ENCODE data around the gene C1QTNF5. TPM values are rescaled to one million over a fixed set of nuclear protein-coding genes. Genes with fewer than 3 reads are reported as not detected.
A peak's percentile ranks its signal among the peaks of the same experiment; 100 is the strongest.

The C1QTNF5 gene
- total and polyA plus RNA-seq, 2 donors (not counting 1 experiment from before 2014, with no cell fraction given): not detected

DNA sequence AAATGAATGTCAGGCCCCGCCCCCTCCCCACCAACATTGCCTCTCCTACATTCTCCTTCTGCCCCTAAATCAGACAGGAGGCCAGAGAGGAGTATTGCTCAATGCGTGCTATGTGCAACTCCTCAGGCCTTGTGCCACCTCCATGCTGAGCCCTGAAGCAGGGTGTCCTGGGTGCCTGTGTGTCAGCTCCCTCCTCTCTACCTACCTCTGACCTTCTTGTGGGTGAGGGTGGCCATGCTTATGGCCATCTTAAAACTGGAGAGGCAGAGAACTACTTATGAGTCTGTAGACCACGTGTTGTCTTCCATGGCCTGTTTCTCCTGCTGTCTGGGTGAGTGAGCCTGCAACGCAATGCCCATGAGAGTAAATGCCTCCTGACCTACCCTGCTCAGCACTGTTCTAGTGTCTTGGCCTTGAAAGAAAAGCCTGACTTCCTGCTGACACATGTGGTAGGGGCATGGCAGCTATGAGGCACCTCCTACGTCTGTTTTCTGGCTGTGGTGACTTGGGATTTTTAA is 34.3 kb downstream of the C1QTNF5 start:
- peak overlapping the region; percentile 20 for H3K27ac Mint-ChIP-seq
- H3K27me3 ChIP-seq (replicated peaks in 1 of 4; ENCODE audit: control extremely low read depth in 1 of 4, control insufficient read depth in 3 of 4, insufficient read depth in 4 of 4, low read length in 3 of 4): no peaks in the 10 kb centered on the region
- TF ChIP-seq, protein P1, sequence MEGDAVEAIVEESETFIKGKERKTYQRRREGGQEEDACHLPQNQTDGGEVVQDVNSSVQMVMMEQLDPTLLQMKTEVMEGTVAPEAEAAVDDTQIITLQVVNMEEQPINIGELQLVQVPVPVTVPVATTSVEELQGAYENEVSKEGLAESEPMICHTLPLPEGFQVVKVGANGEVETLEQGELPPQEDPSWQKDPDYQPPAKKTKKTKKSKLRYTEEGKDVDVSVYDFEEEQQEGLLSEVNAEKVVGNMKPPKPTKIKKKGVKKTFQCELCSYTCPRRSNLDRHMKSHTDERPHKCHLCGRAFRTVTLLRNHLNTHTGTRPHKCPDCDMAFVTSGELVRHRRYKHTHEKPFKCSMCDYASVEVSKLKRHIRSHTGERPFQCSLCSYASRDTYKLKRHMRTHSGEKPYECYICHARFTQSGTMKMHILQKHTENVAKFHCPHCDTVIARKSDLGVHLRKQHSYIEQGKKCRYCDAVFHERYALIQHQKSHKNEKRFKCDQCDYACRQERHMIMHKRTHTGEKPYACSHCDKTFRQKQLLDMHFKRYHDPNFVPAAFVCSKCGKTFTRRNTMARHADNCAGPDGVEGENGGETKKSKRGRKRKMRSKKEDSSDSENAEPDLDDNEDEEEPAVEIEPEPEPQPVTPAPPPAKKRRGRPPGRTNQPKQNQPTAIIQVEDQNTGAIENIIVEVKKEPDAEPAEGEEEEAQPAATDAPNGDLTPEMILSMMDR (IDR thresholded peaks at IDR 0.05): no peak
- no peak for TF ChIP-seq EZH2 (IDR thresholded peaks at IDR 0.05; ENCODE audit: borderline replicate concordance, insufficient read depth, low read depth, low read length, poor library complexity, severe bottlenecking)
- no peak overlapping the region for H3K4me2 ChIP-seq (replicated peaks; ENCODE audit: low read depth, low read length, poor library complexity, severe bottlenecking)
- H3K9me3 ChIP-seq (ENCODE audit: control extremely low read depth in 1 of 3, control insufficient read depth in 2 of 3, insufficient read depth in 1 of 3, low read length in 2 of 3): no peaks in the 10 kb centered on the region
- no peak overlapping the region for H3K27ac ChIP-seq (ENCODE audit: low read length in 2 of 2)
- H3K4me1 ChIP-seq (ENCODE audit: control insufficient read depth in 2 of 2, insufficient read depth in 2 of 2, low read length in 2 of 2): no peaks in the 10 kb centered on the region
- H3K9me3 Mint-ChIP-seq (ENCODE audit: insufficient read depth): no peaks in the 10 kb centered on the region
- no peaks in the 10 kb centered on the region for H4K20me1 ChIP-seq (ENCODE audit: control insufficient read depth, insufficient read depth, low read length, poor library complexity, severe bottlenecking)
- peaks cover 24 to 41% of the 10 kb centered on the region in 2 experiments for H3K36me3 ChIP-seq (replicated peaks in 1 of 2; ENCODE audit: control extremely low read depth in 1 of 2, control insufficient read depth in 1 of 2, extremely low read depth in 1 of 2, insufficient read depth in 2 of 2, low read length in 1 of 2)
- H3K27me3 Mint-ChIP-seq: no peaks in the 10 kb centered on the region
- no peak overlapping the region for H3K4me3 Mint-ChIP-seq
- DNase-seq: no peak
- intact Hi-C loops (cut with micrococcal nuclease): no loop called here
- H3K4me1 Mint-ChIP-seq: no peaks in the 10 kb centered on the region
- no peaks in the 10 kb centered on the region for H3K79me2 ChIP-seq (ENCODE audit: control insufficient read depth, insufficient read depth, low read length)
- H3K4me3 ChIP-seq (ENCODE audit: control extremely low read depth in 1 of 5, extremely low read depth in 1 of 5, insufficient read depth in 1 of 5, low read depth in 2 of 5, low read length in 4 of 5): no peak overlapping the region
- WGBS (ENCODE audit: insufficient coverage): 78% methylated on average over 3 of the region's 5 CpGs
- H3K9ac ChIP-seq (ENCODE audit: low read length): no peak overlapping the region
- POLR2A ChIA-PET: no interaction called here
- CTCF ChIA-PET: interaction anchor here (0.8 to 0.9 kb wide), 2 partner anchors 18 to 138 kb away, joined by 3 read pairs; no protein-coding TSS in a partner anchor
- H2AFZ ChIP-seq (ENCODE audit: insufficient read depth, low read depth, low read length, poor library complexity, severe bottlenecking): no peak overlapping the region
- ATAC-seq (ENCODE audit: low read depth): no peak

DNA sequence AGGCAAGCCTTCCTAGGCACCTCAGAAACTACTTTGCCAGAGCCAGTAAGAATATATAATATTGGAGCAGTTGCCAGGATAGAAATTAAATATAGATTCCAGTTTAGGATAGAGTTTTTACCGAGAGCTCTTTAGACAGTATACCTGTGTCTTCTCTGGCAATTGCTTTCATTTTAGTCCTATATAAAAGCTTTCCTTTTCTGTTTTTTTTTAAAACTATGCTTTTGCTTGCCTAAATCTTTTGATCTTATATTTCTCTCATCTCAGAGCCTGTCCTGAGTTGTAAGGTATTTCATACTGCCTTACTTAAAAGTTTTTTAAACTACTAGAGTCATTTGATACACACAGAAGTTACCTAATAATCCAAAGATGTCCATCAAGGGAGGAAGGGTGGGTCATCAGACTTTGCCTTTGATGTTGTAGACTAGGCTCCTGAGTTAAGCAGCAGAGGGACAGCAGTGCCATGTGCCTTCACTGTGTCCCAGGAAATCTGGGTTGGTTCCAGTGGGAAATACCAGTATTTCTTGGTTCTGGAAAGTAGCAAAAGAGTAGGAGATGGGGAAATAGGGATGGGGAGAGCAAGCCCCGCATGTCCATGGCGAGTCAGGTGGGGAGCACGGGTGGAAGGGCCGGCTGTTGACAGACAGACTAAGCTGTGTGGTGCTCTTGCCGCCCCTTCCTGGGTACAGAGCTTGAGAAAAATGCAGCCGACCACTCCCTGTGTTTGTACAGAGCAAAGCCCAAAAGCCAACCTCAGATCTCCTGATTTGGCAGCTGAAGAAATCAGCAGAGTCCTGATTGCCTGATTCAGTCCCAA is 34.9 kb downstream of the C1QTNF5 start:
- Mint-ChIP-seq H3K27ac (no peak overlapping the region), H3K9me3 (ENCODE audit: insufficient read depth) (no peaks in the 10 kb centered on the region), H3K4me3 (no peak overlapping the region), H3K4me1 (no peaks in the 10 kb centered on the region), H3K27me3 (no peaks in the 10 kb centered on the region)
- CTCF ChIA-PET: interaction anchor here (0.9 kb wide), 1 partner anchor 18 kb away, joined by 3 read pairs; no protein-coding TSS in a partner anchor
- ATAC-seq (ENCODE audit: low read depth): no peak
- H3K4me1 ChIP-seq (ENCODE audit: control insufficient read depth in 2 of 2, insufficient read depth in 2 of 2, low read length in 2 of 2): no peaks in the 10 kb centered on the region
- H2AFZ ChIP-seq (ENCODE audit: insufficient read depth, low read depth, low read length, poor library complexity, severe bottlenecking): no peak overlapping the region
- POLR2A ChIA-PET: no interaction called here
- no peaks in the 10 kb centered on the region for H3K9me3 ChIP-seq (ENCODE audit: control extremely low read depth in 1 of 3, control insufficient read depth in 2 of 3, insufficient read depth in 1 of 3, low read length in 2 of 3)
- no peak overlapping the region for H3K9ac ChIP-seq (ENCODE audit: low read length)
- H4K20me1 ChIP-seq (ENCODE audit: control insufficient read depth, insufficient read depth, low read length, poor library complexity, severe bottlenecking): no peaks in the 10 kb centered on the region
- H3K4me2 ChIP-seq (replicated peaks; ENCODE audit: low read depth, low read length, poor library complexity, severe bottlenecking): no peak overlapping the region
- H3K36me3 ChIP-seq (replicated peaks in 1 of 2; ENCODE audit: control extremely low read depth in 1 of 2, control insufficient read depth in 1 of 2, extremely low read depth in 1 of 2, insufficient read depth in 2 of 2, low read length in 1 of 2): peaks cover 29 to 48% of the 10 kb centered on the region in 2 experiments
- H3K4me3 ChIP-seq (ENCODE audit: control extremely low read depth in 1 of 5, extremely low read depth in 1 of 5, insufficient read depth in 1 of 5, low read depth in 2 of 5, low read length in 4 of 5): no peak overlapping the region
- H3K79me2 ChIP-seq (ENCODE audit: control insufficient read depth, insufficient read depth, low read length): no peaks in the 10 kb centered on the region
- WGBS (ENCODE audit: insufficient coverage): 100% methylated on average over 6 of the region's 7 CpGs
- intact Hi-C loops (cut with micrococcal nuclease): no loop called here
- TF ChIP-seq EZH2 (IDR thresholded peaks at IDR 0.05; ENCODE audit: borderline replicate concordance, insufficient read depth, low read depth, low read length, poor library complexity, severe bottlenecking): no peak
- TF ChIP-seq, protein P1 (IDR thresholded peaks at IDR 0.05): no peak
- H3K27ac ChIP-seq (ENCODE audit: low read length in 2 of 2): no peak overlapping the region
- no peak for DNase-seq
- no peaks in the 10 kb centered on the region for H3K27me3 ChIP-seq (replicated peaks in 1 of 4; ENCODE audit: control extremely low read depth in 1 of 4, control insufficient read depth in 3 of 4, insufficient read depth in 4 of 4, low read length in 3 of 4)

All from B cell (primary cell).